ENCODE results near the gene ALPK3.

GRCh38 chr15:84817466-84818081 lies 418 bp downstream of the ALPK3 start:
- TF ChIP-seq CTCF (IDR thresholded peaks at IDR 0.05) (peak in 1 of 4 experiments; percentile 7), EP300 (IDR thresholded peaks at IDR 0.05) (no peak), POLR2AphosphoS5 (IDR thresholded peaks at IDR 0.05) (no peak)

Measured in gastroesophageal sphincter (tissue), 3 donors.